Fibroblast of lung (primary cell): ENCODE measurements around the gene PIK3R3.

Experiments used
- EZH2 ChIP-seq: IDR thresholded peaks from 2 replicates; pipeline ENCODE4 v1.5.1; 2012; ENCODE audit warnings: low read length, control low read depth, mild to moderate bottlenecking; ENCODE audit errors: missing control alignments
- TF ChIP-seq, protein P1 (sequence below), 2 donors: IDR thresholded peaks in 1 of 2; conservative IDR thresholded peaks in 1 of 2; 1 replicate in 1 of 2; 2 replicates in 1 of 2; pipeline ENCODE4 v1.5.1; 2011 to 2012; ENCODE audit warnings: low read length in 2 of 2, control low read depth in 1 of 2, inconsistent platforms in 1 of 2, low read depth in 1 of 2, mild to moderate bottlenecking in 1 of 2

DNA sequence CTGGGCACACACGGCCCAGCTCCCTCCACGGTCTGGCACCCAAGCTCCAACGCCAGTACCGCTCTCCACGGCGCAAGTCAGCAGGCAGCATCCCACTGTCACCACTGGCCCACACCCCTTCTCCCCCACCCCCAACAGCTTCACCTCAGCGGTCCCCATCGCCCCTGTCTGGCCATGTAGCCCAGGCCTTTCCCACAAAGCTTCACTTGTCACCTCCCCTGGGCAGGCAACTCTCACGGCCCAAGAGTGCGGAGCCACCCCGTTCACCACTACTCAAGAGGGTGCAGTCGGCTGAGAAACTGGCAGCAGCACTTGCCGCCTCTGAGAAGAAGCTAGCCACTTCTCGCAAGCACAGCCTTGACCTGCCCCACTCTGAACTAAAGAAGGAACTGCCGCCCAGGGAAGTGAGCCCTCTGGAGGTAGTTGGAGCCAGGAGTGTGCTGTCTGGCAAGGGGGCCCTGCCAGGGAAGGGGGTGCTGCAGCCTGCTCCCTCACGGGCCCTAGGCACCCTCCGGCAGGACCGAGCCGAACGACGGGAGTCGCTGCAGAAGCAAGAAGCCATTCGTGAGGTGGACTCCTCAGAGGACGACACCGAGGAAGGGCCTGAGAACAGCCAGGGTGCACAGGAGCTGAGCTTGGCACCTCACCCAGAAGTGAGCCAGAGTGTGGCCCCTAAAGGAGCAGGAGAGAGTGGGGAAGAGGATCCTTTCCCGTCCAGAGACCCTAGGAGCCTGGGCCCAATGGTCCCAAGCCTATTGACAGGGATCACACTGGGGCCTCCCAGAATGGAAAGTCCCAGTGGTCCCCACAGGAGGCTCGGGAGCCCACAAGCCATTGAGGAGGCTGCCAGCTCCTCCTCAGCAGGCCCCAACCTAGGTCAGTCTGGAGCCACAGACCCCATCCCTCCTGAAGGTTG lies 97.6 kb downstream of the PIK3R3 start:
- TF ChIP-seq, protein P1, sequence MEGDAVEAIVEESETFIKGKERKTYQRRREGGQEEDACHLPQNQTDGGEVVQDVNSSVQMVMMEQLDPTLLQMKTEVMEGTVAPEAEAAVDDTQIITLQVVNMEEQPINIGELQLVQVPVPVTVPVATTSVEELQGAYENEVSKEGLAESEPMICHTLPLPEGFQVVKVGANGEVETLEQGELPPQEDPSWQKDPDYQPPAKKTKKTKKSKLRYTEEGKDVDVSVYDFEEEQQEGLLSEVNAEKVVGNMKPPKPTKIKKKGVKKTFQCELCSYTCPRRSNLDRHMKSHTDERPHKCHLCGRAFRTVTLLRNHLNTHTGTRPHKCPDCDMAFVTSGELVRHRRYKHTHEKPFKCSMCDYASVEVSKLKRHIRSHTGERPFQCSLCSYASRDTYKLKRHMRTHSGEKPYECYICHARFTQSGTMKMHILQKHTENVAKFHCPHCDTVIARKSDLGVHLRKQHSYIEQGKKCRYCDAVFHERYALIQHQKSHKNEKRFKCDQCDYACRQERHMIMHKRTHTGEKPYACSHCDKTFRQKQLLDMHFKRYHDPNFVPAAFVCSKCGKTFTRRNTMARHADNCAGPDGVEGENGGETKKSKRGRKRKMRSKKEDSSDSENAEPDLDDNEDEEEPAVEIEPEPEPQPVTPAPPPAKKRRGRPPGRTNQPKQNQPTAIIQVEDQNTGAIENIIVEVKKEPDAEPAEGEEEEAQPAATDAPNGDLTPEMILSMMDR (conservative IDR thresholded peaks at IDR 0.05 in 1 of 2, IDR thresholded peaks at IDR 0.05 in 1 of 2; ENCODE audit: low read depth in 1 of 2, low read length in 2 of 2) = no peak
- TF ChIP-seq EZH2 = no peak
